ENCODE data around the gene LRRK1.
"Not testable (repeated sequence)": the region's sequence is repeated elsewhere in the genome, so short reads cannot be mapped to it uniquely, and the experiment has no call there.

Gene LRRK1

GRCh38 chr15:101072235-101072634 is 153.1 kb downstream of the LRRK1 start:
- not testable (repeated sequence) for DNase-seq (ENCODE audit: low spot score)

- DNase-seq (ENCODE audit: low spot score) = not testable (repeated sequence)
Observed at GRCh38 chr15:101077806-101078668, 158.9 kb downstream of the LRRK1 start.

GRCh38 chr15:101078669-101079323 is 159.6 kb downstream of the LRRK1 start:
- no peak for DNase-seq (ENCODE audit: low spot score)

DNA sequence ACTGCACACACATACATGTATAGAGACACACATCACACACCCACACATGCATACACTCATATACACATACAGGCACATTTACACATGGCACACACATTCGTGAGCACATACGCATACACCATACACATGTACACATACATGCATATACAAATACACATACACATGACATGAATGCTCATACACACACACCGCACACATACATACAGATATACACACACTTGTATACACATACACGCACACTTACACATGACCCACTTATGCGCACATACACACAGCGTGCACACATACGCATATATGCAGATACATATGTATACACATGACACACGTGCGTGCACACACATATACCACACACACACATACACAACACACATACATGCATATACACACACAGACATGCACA is 162.7 kb downstream of the LRRK1 start:
- DNase-seq (ENCODE audit: low spot score) = no peak

DNA sequence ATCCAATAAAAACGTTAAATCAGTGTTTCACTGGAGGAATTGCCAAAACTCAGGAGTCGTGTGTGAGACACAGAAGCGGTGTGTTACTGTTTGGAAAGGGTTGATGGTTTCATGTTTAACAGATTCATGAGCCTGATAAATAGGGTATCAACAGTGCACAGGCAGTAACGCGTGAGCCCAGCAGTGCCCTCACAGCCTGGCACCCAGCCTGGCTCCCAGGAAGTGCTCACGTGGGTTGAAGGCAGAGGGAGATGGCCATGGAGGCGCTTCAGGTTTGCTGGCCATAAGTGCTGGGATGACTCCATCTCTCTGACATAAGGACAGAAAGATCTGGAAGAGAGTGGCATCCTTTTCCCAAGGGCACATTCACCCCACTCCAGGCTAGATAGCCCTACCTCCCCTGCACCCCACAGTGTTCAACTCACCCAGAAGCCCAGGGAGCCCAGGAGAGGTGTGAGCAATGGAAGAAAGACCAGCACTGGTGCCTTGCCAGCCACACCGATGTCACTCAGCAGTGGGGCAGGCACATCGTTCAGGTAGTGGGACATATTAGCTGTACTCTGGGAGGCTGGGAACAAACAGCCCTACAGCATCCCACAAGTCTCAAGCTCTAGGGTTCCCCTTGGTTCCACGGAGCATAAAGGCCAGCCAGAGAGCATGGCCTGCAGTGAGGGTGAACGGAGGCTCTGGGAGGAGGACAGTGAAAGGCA is 164.3 kb downstream of the LRRK1 start:
- no peak for DNase-seq (ENCODE audit: low spot score)

- no peak for DNase-seq (ENCODE audit: low spot score)
Observed at GRCh38 chr15:101084801-101085200, 165.6 kb downstream of the LRRK1 start.

DNA sequence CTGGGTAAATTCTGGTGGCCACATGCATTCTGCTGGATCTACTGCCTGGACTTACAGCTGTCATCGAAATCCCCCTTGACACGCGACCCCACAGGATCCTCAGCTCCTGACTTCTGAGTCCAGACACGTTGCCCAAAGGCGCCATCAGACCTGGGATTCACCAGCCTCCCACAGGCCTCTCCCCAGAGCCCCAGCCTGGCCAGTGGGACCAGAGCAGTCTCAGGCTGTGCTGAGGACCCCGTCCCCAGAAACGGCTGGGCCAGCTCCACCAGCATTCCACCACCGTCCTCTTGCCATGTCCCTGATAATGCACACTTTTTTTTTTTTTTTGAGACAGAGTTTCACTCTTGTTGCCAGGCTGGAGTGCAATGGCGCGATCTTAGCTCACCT is 166.1 kb downstream of the LRRK1 start:
- DNase-seq (ENCODE audit: low spot score) = no peak

DNA sequence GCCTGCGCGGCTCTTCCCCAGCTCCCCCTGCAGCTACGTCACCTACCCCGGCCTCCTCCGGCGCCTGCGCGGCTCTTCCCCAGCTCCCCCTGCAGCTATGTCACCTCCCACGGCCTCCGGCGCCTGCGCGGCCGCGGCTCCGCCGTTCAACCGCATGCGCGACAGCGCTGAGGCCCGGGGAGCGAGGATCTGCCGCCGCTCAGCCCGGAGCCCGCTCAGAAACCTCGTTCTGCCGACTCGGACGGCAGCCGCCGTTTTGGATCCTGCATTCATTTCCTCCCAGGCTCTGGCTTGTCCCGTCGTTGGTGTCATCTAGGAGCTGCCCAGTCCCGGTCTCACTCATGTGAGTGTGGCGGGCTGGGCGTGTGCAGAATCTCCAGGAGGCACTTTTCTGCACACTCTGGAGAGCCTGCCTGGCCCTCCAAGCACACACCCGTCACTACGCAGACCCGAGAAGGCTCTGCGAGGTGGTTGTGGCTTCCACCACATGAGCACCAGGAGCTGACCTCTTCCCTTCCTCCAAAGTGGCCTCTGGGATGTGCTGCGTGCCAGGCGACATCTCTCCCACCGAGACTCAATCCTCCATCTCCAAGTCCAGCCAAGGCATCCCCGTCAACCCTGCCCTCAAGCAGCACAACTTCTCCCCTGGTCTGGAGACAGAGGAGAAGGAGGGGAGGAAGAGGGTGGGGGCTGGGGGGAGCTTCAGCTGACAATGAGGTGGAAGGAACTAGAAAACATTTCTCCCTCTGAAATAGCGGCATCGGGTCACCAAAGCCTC is 167.4 kb downstream of the LRRK1 start:
- DNase-seq (ENCODE audit: low spot score) = no peak

- DNase-seq (ENCODE audit: low spot score) = no peak
Observed at GRCh38 chr15:101087172-101087769, 168.1 kb downstream of the LRRK1 start.

GRCh38 chr15:101088271-101088670 is 169.1 kb downstream of the LRRK1 start:
- DNase-seq (ENCODE audit: low spot score) = no peak

DNA sequence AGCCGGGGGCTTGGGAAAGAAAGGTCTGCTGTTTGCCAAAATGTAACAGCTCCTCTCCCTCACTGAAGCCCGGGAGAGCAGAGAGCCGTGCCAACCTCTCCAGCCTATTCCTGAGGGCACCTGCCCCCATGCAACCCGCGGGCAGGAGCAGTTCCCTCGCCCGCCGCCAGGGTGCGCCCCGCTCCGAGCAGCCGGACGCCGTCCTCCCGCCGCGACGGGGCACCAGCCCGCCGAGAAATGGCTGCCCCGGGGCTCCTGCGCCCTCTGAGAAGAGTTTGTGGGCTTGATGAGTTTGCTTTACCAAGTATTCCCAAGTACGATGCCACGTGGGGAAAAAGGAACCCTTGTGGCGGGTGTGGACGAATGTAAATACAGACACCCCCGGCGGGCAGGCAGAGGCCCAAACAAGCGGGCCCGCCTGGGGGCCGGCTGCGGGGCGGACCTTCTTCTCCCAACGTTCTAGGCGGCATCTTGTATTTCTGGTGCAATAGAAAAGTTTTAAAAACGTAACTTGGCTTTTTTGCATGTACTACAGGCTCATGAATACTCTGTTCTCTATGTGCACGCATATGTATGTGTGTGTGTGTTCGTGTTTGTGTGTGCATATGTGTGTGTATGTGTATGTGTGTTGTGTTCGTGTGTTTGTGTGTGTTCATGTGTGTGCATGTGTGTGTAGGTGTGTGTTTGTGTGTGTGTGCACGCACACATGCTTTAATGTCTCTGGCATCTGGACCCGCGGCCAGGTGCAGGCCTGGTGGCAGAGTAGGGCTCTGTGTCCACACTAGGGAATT is 169.8 kb downstream of the LRRK1 start:
- peak; percentile 93 for DNase-seq (ENCODE audit: low spot score)

GRCh38 chr15:101089579-101090427 is 170.6 kb downstream of the LRRK1 start:
- DNase-seq (ENCODE audit: low spot score) = no peak

DNA sequence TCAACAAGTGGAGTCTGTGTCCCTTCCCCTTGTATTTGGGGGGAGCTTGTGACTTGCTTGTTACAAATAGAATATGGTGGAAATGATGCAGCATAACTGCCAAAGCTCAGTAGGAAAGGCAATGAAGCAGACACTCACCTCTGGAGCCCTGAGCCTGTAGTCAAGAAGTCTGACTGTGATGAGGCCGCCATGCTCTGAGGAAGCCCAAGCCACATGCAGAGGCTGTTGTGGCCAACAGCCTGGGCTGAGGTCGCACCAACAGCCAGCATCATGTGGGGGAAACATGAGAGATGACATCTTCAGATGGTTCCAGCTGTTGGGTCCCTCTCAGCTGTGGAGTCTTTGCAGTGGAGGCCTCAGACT is 171.3 kb downstream of the LRRK1 start:
- no peak for DNase-seq (ENCODE audit: low spot score)

DNA sequence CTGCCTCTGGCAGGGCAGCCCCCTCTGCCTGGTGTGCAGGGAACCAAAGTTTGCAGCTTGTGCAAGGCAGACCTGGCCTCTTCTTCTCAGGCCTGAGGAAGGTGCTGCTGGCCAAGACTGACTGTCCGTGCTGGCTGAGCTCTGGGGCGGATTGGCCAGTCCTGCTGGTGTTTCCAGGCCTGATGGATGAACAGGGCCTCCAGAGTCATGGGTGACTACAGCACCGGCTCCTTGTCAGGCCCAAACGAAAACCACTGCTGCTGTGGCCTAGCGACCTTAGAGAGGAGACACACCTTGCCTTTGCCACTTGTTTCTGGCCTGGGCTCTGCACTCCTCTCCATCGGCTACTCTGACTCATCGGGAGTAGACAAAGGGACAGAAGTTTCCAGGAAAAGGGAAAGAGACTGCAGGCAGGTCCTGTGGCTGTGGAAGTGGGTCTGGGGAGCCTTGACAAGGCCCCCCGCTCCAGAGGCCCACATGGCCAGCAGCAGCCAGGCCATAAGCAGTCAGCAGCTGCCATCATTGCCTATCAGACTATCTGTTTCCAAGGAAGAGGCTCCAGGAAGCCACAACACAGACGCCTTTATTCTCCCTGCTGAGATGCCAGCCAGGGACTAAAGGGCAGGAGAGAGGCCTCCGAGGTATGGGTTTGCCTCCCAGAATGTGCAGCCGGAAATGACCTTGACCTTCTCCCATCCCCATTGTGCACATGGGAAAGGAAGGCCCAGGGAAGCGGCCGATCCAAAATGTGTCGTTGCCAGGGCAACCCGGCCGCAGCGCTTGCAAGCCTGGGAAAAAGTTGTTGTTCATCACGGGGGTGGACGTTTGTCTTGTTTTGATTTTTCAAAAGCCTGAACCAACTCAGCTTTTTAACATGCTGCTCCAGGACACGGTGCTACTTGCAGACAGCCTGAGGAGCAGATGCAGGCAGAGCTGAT is 172.2 kb downstream of the LRRK1 start:
- no peak for DNase-seq (ENCODE audit: low spot score)

DNA sequence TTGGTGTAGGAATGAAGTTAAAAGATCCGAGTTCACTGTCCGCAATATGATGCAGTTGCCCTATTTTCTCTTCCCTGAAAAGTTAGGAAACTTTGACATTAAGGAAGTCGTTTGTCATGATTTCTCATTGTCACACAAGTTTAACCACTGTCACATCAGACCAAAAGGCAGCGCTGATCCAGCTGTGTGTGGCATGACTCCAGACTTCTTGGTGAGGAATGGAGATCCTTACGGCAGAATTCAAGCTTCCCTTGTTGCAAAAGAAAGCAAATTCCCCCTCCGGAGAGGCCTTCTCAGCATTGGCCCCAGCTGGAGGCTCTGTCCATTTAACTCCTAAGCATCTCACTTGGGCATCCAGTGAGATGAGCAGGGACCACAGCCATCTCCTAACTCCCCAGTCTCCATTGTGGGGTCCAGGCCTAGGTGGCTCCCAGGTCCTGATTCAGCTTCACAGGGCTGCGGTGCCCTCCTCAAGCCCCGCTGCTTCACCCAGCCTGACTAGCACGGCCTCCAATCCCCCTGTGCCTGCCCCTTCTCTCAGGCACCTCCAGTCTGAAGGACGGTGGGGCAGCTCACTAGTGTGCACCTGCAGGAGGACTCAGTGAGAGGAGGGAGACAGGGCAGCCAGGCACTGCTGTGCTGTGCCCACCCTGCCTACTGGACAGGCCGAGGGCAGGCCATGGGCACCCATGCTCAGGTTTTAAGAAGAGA is 173.2 kb downstream of the LRRK1 start:
- DNase-seq (ENCODE audit: low spot score) = no peak

DNA sequence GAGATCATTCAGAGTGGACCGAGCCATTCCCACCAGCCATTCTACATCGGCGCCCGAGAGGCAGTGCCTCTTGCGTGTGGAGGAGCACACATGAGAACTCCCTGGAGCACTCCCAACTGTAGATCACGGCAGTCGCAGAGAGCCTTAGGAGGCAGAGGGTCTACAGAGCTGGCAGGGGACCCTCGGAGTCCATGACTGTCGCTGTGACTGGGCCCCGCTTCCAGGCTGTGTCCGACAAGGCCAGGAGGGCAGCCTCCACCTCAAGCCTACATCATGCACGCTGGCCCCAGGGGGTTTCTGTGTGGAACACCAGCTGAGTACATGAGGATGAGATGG is 173.7 kb downstream of the LRRK1 start:
- no peak for DNase-seq (ENCODE audit: low spot score)

GRCh38 chr15:101093958-101094357 is 174.8 kb downstream of the LRRK1 start:
- no peak for DNase-seq (ENCODE audit: low spot score)

DNA sequence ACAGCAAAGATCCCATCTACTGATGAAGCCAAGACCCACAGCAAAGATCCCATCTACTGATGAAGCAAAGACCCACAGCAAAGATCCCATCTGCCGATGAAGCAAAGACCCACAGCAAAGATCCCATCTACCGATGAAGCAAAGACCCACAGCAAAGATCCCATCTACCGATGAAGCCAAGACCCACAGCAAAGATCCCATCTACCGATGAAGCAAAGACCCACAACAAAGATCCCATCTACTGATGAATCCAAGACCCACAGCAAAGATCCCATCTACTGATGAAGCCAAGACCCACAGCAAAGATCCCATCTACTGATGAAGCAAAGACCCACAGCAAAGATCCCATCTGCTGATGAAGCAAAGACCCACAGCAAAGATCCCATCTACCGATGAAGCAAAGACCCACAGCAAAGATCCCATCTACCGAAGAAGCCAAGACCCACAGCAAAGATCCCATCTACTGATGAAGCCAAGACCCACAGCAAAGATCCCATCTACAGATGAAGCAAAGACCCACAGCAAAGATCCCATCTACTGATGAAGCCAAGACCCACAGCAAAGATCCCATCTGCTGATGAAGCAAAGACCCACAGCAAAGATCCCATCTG is 176.7 kb downstream of the LRRK1 start:
- not testable (repeated sequence) for DNase-seq (ENCODE audit: low spot score)
